Esophagus squamous epithelium (tissue), 5 donors: ENCODE measurements around the gene SRRM2. TPM values are rescaled to one million over a fixed set of nuclear protein-coding genes. Genes with fewer than 3 reads are reported as not detected.
A peak's percentile ranks its signal among the peaks of the same experiment; 100 is the strongest.

Experiments
- DNase-seq: peaks from one replicate; lab custom pipeline; 2025; lab: John Stamatoyannopoulos, UW
- H3K27ac ChIP-seq, 4 donors: fragments of 200-600 bp; sonication (generic); one replicate each; pipeline ENCODE4 v1.5.1; 2016 to 2019; ENCODE audit warnings: mild to moderate bottlenecking in 1 of 4
- H3K27me3 ChIP-seq, 4 donors: fragments of 200-600 bp; sonication (generic); 1 replicate in 3 of 4; 2 replicates in 1 of 4; pipeline versions ENCODE4 v1.5.1 to v1.6.0; 2017 to 2021; ENCODE audit warnings: antibody characterized with exemption in 1 of 4
- H3K36me3 ChIP-seq, 3 donors: fragments of 200-600 bp; sonication (generic); one replicate each; pipeline ENCODE4 v1.5.1; 2016 to 2019
- H3K4me1 ChIP-seq, 3 donors: fragments of 200-600 bp; sonication (generic); one replicate each; pipeline ENCODE4 v1.5.1; 2017 to 2019
- H3K4me3 ChIP-seq, 4 donors: fragments of 200-600 bp; sonication (generic); 1 replicate in 3 of 4; 2 replicates in 1 of 4; pipeline ENCODE4 v1.5.1; 2016 to 2019; ENCODE audit warnings: mild to moderate bottlenecking in 2 of 4, moderate library complexity in 1 of 4
- H3K9me3 ChIP-seq, 3 donors: fragments of 200-600 bp; sonication (generic); one replicate each; pipeline ENCODE4 v1.5.1; 2016 to 2019
- POLR2A ChIP-seq, 4 donors: fragments of 450-650 bp; IDR thresholded peaks; one replicate each; pipeline ENCODE4 v1.6.1; 2017; ENCODE audit warnings: antibody characterized with exemption in 4 of 4, mild to moderate bottlenecking in 4 of 4, moderate library complexity in 3 of 4
- WGBS, 2 donors: methylation state at CpG; one replicate each; pipeline ENCODE4 v1.1.5; 2018; 5-methylcytosine and 5-hydroxymethylcytosine counted together
- intact Hi-C: fragments of 100-400 bp; cut with DNase I; formaldehyde crosslinking; loops from one replicate; pipeline ENCODE4 v1.15.0; 2022
- total RNA-seq, 4 donors: library from RNA; depleted of rRNA; stranded (reverse); fragments of >200 nt; gene quantifications; one replicate each; pipeline ENCODE4 v1.1.0, GENCODE V29; 2016
- TF ChIP-seq, protein P1 (sequence below), 6 experiments: fragments of 450-650 bp in 4 of 6; fragments of 200-600 bp in 2 of 6; sonication (generic) in 2 of 6; IDR thresholded peaks; one replicate each; pipeline ENCODE4 v1.5.1; 2016 to 2019; ENCODE audit warnings: antibody characterized with exemption in 6 of 6, mild to moderate bottlenecking in 4 of 6, moderate library complexity in 4 of 6
- donor health status: DM: yes; HTN: yes; CAD: no.

SRRM2 gene
- total RNA-seq, 4 donors from 2014 or later, result 80.7 to 290 (median 233) TPM

- intact Hi-C loops, result no loop called here
- no peak for TF ChIP-seq POLR2A (IDR thresholded peaks at IDR 0.05)
- TF ChIP-seq, protein P1, sequence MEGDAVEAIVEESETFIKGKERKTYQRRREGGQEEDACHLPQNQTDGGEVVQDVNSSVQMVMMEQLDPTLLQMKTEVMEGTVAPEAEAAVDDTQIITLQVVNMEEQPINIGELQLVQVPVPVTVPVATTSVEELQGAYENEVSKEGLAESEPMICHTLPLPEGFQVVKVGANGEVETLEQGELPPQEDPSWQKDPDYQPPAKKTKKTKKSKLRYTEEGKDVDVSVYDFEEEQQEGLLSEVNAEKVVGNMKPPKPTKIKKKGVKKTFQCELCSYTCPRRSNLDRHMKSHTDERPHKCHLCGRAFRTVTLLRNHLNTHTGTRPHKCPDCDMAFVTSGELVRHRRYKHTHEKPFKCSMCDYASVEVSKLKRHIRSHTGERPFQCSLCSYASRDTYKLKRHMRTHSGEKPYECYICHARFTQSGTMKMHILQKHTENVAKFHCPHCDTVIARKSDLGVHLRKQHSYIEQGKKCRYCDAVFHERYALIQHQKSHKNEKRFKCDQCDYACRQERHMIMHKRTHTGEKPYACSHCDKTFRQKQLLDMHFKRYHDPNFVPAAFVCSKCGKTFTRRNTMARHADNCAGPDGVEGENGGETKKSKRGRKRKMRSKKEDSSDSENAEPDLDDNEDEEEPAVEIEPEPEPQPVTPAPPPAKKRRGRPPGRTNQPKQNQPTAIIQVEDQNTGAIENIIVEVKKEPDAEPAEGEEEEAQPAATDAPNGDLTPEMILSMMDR (IDR thresholded peaks at IDR 0.05), result no peak
- 67% methylated on average over 4 of the region's 7 CpGs; no CpG with 5 or more reads in 1 of the 2 donors for WGBS, 2 donors
- H3K27ac ChIP-seq, result no peak overlapping the region
- no peak overlapping the region for H3K4me3 ChIP-seq
- H3K27me3 ChIP-seq, result no peaks in the 10 kb centered on the region
- H3K36me3 ChIP-seq, result peaks cover 0 to 10% (median 0%) of the 10 kb centered on the region in 3 donors
- no peak for DNase-seq
- H3K4me1 ChIP-seq, result peaks cover 9 to 18% (median 10%) of the 10 kb centered on the region in 3 donors
- H3K9me3 ChIP-seq, result no peaks in the 10 kb centered on the region
These were observed 3.5 kb upstream of the SRRM2 start for GRCh38 chr16:2748757-2749455.

GRCh38 chr16:2749476-2749875 is 3.0 kb upstream of the SRRM2 start:
- H3K4me3 ChIP-seq, result no peak overlapping the region
- 94 to 100% methylated on average over 2 to 5 of the region's 5 CpGs for WGBS, 2 donors

DNA sequence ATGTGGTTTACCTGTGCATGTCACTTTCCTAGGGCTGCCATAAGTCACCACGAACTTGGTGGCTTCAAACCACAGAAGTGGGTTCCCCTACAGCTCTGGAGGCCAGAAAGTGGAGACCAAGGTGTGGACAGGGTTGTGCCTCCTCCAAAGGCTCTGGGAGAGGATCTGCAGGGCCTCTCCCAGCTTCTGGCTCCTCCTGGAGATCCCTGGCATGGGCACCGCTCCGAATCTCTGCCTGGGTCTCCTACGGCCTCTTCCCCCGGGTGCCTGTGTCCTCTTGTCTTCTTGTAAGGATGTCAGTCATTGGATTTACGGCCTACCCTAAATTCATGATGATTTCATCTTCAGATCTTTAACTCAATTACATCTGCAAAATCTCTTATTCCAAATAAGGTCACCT is 2.5 kb upstream of the SRRM2 start:
- peaks cover 14 to 28% (median 16%) of the 10 kb centered on the region in 3 donors for H3K4me1 ChIP-seq
- whole genome bisulfite sequencing, 2 donors, result 84 to 100% methylated on average over 3 to 6 of the region's 6 CpGs
- H3K4me3 ChIP-seq, result no peak overlapping the region
- intact Hi-C loops, result no loop called here
- H3K9me3 ChIP-seq, result no peaks in the 10 kb centered on the region
- H3K27ac ChIP-seq, result no peak overlapping the region
- peaks cover 0 to 10% (median 0%) of the 10 kb centered on the region in 3 donors for H3K36me3 ChIP-seq
- DNase-seq, result no peak
- H3K27me3 ChIP-seq, result no peaks in the 10 kb centered on the region
- no peak for TF ChIP-seq POLR2A (IDR thresholded peaks at IDR 0.05)
- TF ChIP-seq, protein P1 (IDR thresholded peaks at IDR 0.05), result no peak

More at GRCh38 chr16:2749476-2749875, 3.0 kb upstream of the SRRM2 start:
- DNase-seq, result no peak
- H3K4me1 ChIP-seq, result peaks cover 10 to 23% (median 11%) of the 10 kb centered on the region in 3 donors
- no peaks in the 10 kb centered on the region for H3K27me3 ChIP-seq
- TF ChIP-seq, protein P1 (IDR thresholded peaks at IDR 0.05), result no peak
- TF ChIP-seq POLR2A (IDR thresholded peaks at IDR 0.05), result no peak
- H3K36me3 ChIP-seq, result peaks cover 0 to 10% (median 0%) of the 10 kb centered on the region in 3 donors
- intact Hi-C loops, result no loop called here
- no peaks in the 10 kb centered on the region for H3K9me3 ChIP-seq
- H3K27ac ChIP-seq, result no peak overlapping the region

DNA sequence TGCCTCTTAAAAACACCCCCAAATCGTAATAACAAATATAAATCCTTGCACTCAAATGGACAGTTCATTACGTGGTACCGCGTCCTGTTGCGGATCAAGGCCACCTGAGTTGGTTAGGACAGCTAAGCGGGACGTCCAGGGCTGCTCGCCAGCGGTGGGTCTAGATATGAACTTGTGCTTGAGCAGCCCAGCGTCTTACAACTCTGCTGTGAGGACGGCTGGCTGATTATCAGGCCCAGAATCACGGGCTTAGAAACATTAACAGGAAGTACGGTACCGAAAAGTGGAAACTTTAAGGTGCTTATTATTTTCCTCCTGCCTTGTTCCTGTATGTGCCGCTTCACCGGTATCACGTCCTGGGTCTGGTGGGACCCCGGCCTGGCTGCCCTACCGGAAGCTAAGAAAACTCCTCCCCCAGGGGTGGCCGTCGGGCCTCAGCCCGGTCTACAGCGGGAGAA is 832 bp upstream of the SRRM2 start:
- no peak for TF ChIP-seq POLR2A (IDR thresholded peaks at IDR 0.05)
- TF ChIP-seq, protein P1 (IDR thresholded peaks at IDR 0.05), result no peak
- Histone ChIP-seq H3K27me3 (no peaks in the 10 kb centered on the region), H3K36me3 (peaks cover 0 to 15% (median 0%) of the 10 kb centered on the region in 3 donors), H3K4me1 (peaks cover 30 to 45% (median 31%) of the 10 kb centered on the region in 3 donors), H3K4me3 (peak overlapping the region; percentile 75 to 96 (median 84)), H3K9me3 (no peaks in the 10 kb centered on the region), H3K27ac (peak overlapping the region; percentile 98 to 100 (median 98))
- no peak for DNase-seq
- 73 to 75% methylated on average over 16 to 18 of the region's 23 CpGs for WGBS, 2 donors
- intact Hi-C loops, result no loop called here
